GM13976 (cell line): ENCODE data around the gene PSD4.

Experiments used
- DNase-seq: peaks from one replicate; pipeline ENCODE4 v3.0.0; 2012; ENCODE audit warnings: low spot score
- CTCF ChIP-seq: IDR thresholded peaks from 2 replicates; pipeline ENCODE4 v1.5.1; 2012; ENCODE audit warnings: borderline replicate concordance, mild to moderate bottlenecking; ENCODE audit not compliant: insufficient read depth; ENCODE audit errors: extremely low read depth, missing control alignments, control extremely low read depth
- in situ Hi-C: fragments of 300-500 bp; cut with MboI; formaldehyde crosslinking; loops from one replicate; pipeline ENCODE4 v1.12.0; 2022; ENCODE audit warnings: low sequenced_read_pairs, mixed read lengths, inconsistent platforms; ENCODE audit not compliant: unreplicated experiment

The PSD4 gene

GRCh38 chr2:113201496-113202304 lies 27.9 kb downstream of the PSD4 start:
- in situ Hi-C loops = no loop called here
- no peak for DNase-seq
- TF ChIP-seq CTCF = no peak

GRCh38 chr2:113202305-113203216 lies 28.8 kb downstream of the PSD4 start:
- DNase-seq = no peak
- in situ Hi-C loops = no loop called here
- no peak for TF ChIP-seq CTCF

GRCh38 chr2:113203217-113203530 lies 29.4 kb downstream of the PSD4 start:
- no peak for DNase-seq
- in situ Hi-C loops = no loop called here
- TF ChIP-seq CTCF = no peak

- in situ Hi-C loops = no loop called here
- peak; percentile 50 for TF ChIP-seq CTCF
Measured at GRCh38 chr2:113203901-113204519, 30.2 kb downstream of the PSD4 start.

GRCh38 chr2:113206251-113206650 lies 32.5 kb downstream of the PSD4 start:
- no peak for TF ChIP-seq CTCF
- no peak for DNase-seq
- in situ Hi-C loops = no loop called here

More at GRCh38 chr2:113203901-113204519, 30.2 kb downstream of the PSD4 start:
- DNase-seq = peak; percentile 83

- no peak for TF ChIP-seq CTCF
- no peak for DNase-seq
- in situ Hi-C loops = no loop called here
Measured at GRCh38 chr2:113207021-113207420, 33.2 kb downstream of the PSD4 start.
